Smooth muscle cell (in vitro differentiated cells): Measurements from ENCODE around the gene ZBTB7C. TPM values are rescaled to one million over a fixed set of nuclear protein-coding genes. Genes with fewer than 3 reads are reported as not detected.
A peak's percentile ranks its signal among the peaks of the same experiment; 100 is the strongest.

ENCODE experiments used
- DNase-seq: peaks from one replicate; lab custom pipeline; 2025; ENCODE audit not compliant: unreplicated experiment; lab: John Stamatoyannopoulos, UW
- H2AFZ ChIP-seq: fragments of 200-600 bp; sonication (generic); 2 replicates; pipeline ENCODE4 v1.6.0; 2016; ENCODE audit warnings: antibody characterized with exemption, low read depth, mild to moderate bottlenecking
- H3F3A ChIP-seq: fragments of 200-600 bp; sonication (generic); 2 replicates; pipeline ENCODE4 v1.6.0; 2017; ENCODE audit warnings: antibody characterized with exemption, low read depth
- H3K27ac ChIP-seq: fragments of 200-600 bp; sonication (generic); 2 replicates; pipeline ENCODE4 v1.5.1; 2016; ENCODE audit warnings: low read depth, mild to moderate bottlenecking
- H3K27me3 ChIP-seq: fragments of 200-600 bp; sonication (generic); 2 replicates; pipeline ENCODE4 v1.6.1; 2016; ENCODE audit warnings: low read depth, mild to moderate bottlenecking
- H3K36me3 ChIP-seq: fragments of 200-600 bp; sonication (generic); 2 replicates; pipeline ENCODE4 v1.5.1; 2016; ENCODE audit warnings: low read depth
- H3K4me1 ChIP-seq: fragments of 200-600 bp; sonication (generic); 2 replicates; pipeline ENCODE4 v1.5.1; 2016; ENCODE audit warnings: low read depth
- H3K4me2 ChIP-seq: fragments of 200-600 bp; sonication (generic); 2 replicates; pipeline ENCODE4 v1.6.0; 2016; ENCODE audit warnings: mild to moderate bottlenecking
- H3K4me3 ChIP-seq: fragments of 200-600 bp; sonication (generic); 2 replicates; pipeline ENCODE4 v1.5.1; 2016; ENCODE audit warnings: mild to moderate bottlenecking
- H3K79me2 ChIP-seq: fragments of 200-600 bp; sonication (generic); 2 replicates; pipeline ENCODE4 v1.6.0; 2016; ENCODE audit warnings: low read depth, mild to moderate bottlenecking
- H3K9ac ChIP-seq: fragments of 200-600 bp; sonication (generic); 2 replicates; pipeline ENCODE4 v1.6.0; 2016; ENCODE audit warnings: low read depth
- H3K9me3 ChIP-seq: fragments of 200-600 bp; sonication (generic); replicated peaks from 2 replicates; pipeline ENCODE4 v1.5.1; 2016; ENCODE audit warnings: low read depth
- H4K20me1 ChIP-seq: fragments of 200-600 bp; sonication (generic); 2 replicates; pipeline ENCODE4 v1.6.0; 2016; ENCODE audit warnings: low read depth
- CTCF ChIP-seq: fragments of 200-600 bp; sonication (generic); IDR thresholded peaks from 2 replicates; pipeline ENCODE4 v1.5.1; 2017; ENCODE audit warnings: borderline replicate concordance, mild to moderate bottlenecking, antibody characterized with exemption; ENCODE audit not compliant: insufficient read depth, poor library complexity, severe bottlenecking
- WGBS: methylation state at CpG from one replicate; pipeline ENCODE4 v1.1.7; 2016; ENCODE audit warnings: low lambda C conversion rate; 5-methylcytosine and 5-hydroxymethylcytosine counted together
- polyA plus RNA-seq: library from polyadenylated mRNA; unstranded; fragments of >200 nt; fragmentation: Nextera tagmentation; extraction: Ambion mirVana; gene quantifications from 2 replicates; pipeline ENCODE4 v1.2.1, GENCODE V29; 2016
- total RNA-seq: library from RNA; depleted of rRNA; stranded (reverse); fragments of >200 nt; gene quantifications from 2 replicates; pipeline ENCODE4 v1.2.3, GENCODE V29; 2014

The ZBTB7C gene
- total and polyA plus RNA-seq, 2 experiments from 2014 or later, result 0.48 to 0.63 TPM

DNA sequence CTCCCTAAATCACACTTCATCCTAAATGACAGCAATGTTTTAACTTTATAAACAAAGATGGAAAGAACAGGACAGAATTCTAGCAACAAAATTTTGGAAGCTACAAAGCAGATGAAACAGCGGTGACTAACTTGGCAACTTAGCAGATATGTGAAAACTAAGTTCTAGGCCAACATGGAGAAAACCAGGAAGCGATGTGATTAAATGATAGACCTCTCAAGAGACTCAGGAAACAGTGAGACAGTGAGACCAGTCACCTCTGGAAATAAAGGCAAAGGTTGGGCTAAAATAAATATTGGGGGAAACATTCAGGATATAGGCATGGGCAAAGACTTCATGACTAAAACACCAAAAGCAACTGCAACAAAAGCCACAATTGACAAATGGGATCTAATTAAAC lies 24.4 kb upstream of the ZBTB7C start:
- Histone ChIP-seq H3K79me2 (no peaks in the 10 kb centered on the region), H3K4me2 (no peak overlapping the region), H3K4me1 (no peaks in the 10 kb centered on the region), H3K36me3 (no peaks in the 10 kb centered on the region), H3K27ac (no peak overlapping the region), H3K9ac (no peak overlapping the region), H2AFZ (no peak overlapping the region), H3K27me3 (peaks cover 7% of the 10 kb centered on the region), H3K4me3 (no peak overlapping the region), H3F3A (no peaks in the 10 kb centered on the region), H3K9me3 (no peaks in the 10 kb centered on the region), H4K20me1 (no peaks in the 10 kb centered on the region)
- TF ChIP-seq CTCF, result no peak
- 95% methylated on average over 2 of the region's 2 CpGs for WGBS
- DNase-seq, result no peak

DNA sequence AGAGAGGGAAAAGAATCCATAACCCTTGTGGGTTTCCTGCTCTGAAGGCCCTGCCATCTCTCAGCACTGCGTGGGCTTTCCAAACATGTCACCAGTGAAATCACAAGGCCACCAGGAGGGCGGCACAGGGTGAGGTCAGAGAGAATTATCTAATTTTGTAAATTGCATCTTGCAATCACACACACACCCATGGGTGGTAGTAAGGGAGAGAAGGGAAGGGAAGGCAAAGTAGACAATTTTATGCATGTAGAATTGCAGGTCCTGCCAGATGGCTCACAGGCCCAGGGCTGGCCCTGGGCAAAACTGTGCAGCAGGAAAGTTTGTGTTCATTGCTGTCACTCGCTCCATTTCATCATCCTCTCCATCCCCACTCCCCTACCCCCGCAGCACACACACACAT lies 21.0 kb upstream of the ZBTB7C start:
- H2AFZ ChIP-seq, result no peak overlapping the region
- no peaks in the 10 kb centered on the region for H3K4me1 ChIP-seq
- no peaks in the 10 kb centered on the region for H3K36me3 ChIP-seq
- no peak overlapping the region for H3K27ac ChIP-seq
- peaks cover 28% of the 10 kb centered on the region for H3K27me3 ChIP-seq
- DNase-seq, result no peak
- no peak for TF ChIP-seq CTCF
- no peaks in the 10 kb centered on the region for H4K20me1 ChIP-seq
- no peaks in the 10 kb centered on the region for H3K79me2 ChIP-seq
- H3K4me3 ChIP-seq, result no peak overlapping the region
- no peaks in the 10 kb centered on the region for H3K9me3 ChIP-seq
- no peaks in the 10 kb centered on the region for H3F3A ChIP-seq
- 78% methylated on average over 4 of the region's 4 CpGs for WGBS
- H3K9ac ChIP-seq, result no peak overlapping the region
- H3K4me2 ChIP-seq, result no peak overlapping the region

- no peaks in the 10 kb centered on the region for H3F3A ChIP-seq
- no peak for DNase-seq
- WGBS, result 73% methylated on average over 9 of the region's 9 CpGs
- no peak overlapping the region for H3K27ac ChIP-seq
- no peaks in the 10 kb centered on the region for H3K4me1 ChIP-seq
- H3K9ac ChIP-seq, result no peak overlapping the region
- H3K4me2 ChIP-seq, result no peak overlapping the region
- no peaks in the 10 kb centered on the region for H3K79me2 ChIP-seq
- no peaks in the 10 kb centered on the region for H4K20me1 ChIP-seq
- TF ChIP-seq CTCF, result no peak
- no peaks in the 10 kb centered on the region for H3K36me3 ChIP-seq
- no peak overlapping the region for H3K4me3 ChIP-seq
- H2AFZ ChIP-seq, result no peak overlapping the region
- H3K9me3 ChIP-seq, result no peaks in the 10 kb centered on the region
- peaks cover 43% of the 10 kb centered on the region for H3K27me3 ChIP-seq
These were observed 19.4 kb upstream of the ZBTB7C start for GRCh38 chr18:48428475-48429177.

DNA sequence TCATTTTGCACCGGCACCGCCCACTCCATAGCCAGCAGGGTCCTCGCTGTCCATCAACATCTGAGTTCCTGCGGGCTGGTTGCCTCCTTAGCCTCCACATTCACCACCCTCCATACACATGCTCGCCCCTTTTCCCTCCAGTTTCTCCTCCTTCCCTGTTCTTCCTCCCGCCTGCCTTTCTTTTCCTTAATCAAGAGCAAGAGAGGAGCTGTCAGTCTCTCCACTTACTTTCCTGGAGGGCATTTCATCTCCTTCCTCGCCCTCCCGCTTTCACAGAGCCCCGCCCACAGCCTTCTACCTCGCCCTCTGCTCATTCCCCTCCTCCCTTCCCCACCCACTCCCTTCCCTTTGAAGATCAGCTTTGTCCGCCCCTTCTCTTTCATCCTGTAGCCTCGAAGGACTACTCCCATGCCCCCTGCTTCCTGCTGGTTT lies 13.8 kb upstream of the ZBTB7C start:
- Histone ChIP-seq H4K20me1 (no peaks in the 10 kb centered on the region), H3K27ac (no peak overlapping the region), H3F3A (no peaks in the 10 kb centered on the region), H3K4me3 (no peak overlapping the region), H3K79me2 (no peaks in the 10 kb centered on the region), H2AFZ (peak overlapping the region; percentile 51), H3K4me2 (peak overlapping the region; percentile 53), H3K4me1 (no peaks in the 10 kb centered on the region), H3K27me3 (peaks cover 64% of the 10 kb centered on the region), H3K9me3 (no peaks in the 10 kb centered on the region), H3K36me3 (no peaks in the 10 kb centered on the region), H3K9ac (no peak overlapping the region)
- 10% methylated on average over 9 of the region's 12 CpGs for WGBS
- DNase-seq, result no peak
- no peak for TF ChIP-seq CTCF
